Heart right ventricle (tissue), 16 donors: ENCODE data around the gene ASH1L. TPM values are rescaled to one million over a fixed set of nuclear protein-coding genes. Genes with fewer than 3 reads are reported as not detected.
"Not testable (repeated sequence)": the region's sequence is repeated elsewhere in the genome, so short reads cannot be mapped to it uniquely, and the experiment has no call there.

ENCODE experiments used
- ATAC-seq, 8 donors: fragments of 200-7000 bp; cut with Tn5 transposase; one replicate each; pipeline ENCODE4 v1.9.1; 2020; ENCODE audit warnings: mild to moderate bottlenecking in 8 of 8, moderate library complexity in 8 of 8, moderate number of reproducible peaks in 1 of 8
- DNase-seq, 2 donors: peaks; one replicate each; pipeline ENCODE4 v3.0.0-alpha.2; 2020
- H3K27ac ChIP-seq, 10 donors: fragments of 200-600 bp; sonication (generic) in 2 of 10; one replicate each; pipeline versions ENCODE4 v1.5.0 to v1.8.0; 2020 to 2022; ENCODE audit warnings: mild to moderate bottlenecking in 3 of 10
- H3K27me3 ChIP-seq, 7 donors: fragments of 200-600 bp; one replicate each; pipeline ENCODE4 v1.8.0; 2021 to 2022; ENCODE audit warnings: mild to moderate bottlenecking in 2 of 7
- H3K36me3 ChIP-seq, 9 donors: fragments of 200-600 bp; sonication (generic) in 1 of 9; one replicate each; pipeline versions ENCODE4 v1.5.0 to v1.8.0; 2020 to 2022; ENCODE audit warnings: mild to moderate bottlenecking in 2 of 9
- H3K4me1 ChIP-seq, 9 donors: fragments of 200-600 bp; sonication (generic) in 1 of 9; one replicate each; pipeline versions ENCODE4 v1.5.0 to v1.8.0; 2020 to 2022; ENCODE audit warnings: mild to moderate bottlenecking in 4 of 9
- H3K4me3 ChIP-seq, 10 donors: fragments of 200-600 bp; sonication (generic) in 2 of 10; one replicate each; pipeline versions ENCODE4 v1.5.0 to v1.8.0; 2020 to 2022; ENCODE audit warnings: mild to moderate bottlenecking in 7 of 10, moderate library complexity in 2 of 10
- H3K9me3 ChIP-seq, 11 donors: fragments of 200-600 bp in 10 of 11; sonication (generic) in 2 of 11; one replicate each; pipeline versions ENCODE4 v1.5.0 to v1.8.0; 2013 to 2022; ENCODE audit warnings: mild to moderate bottlenecking in 2 of 11, control low read depth in 1 of 11, moderate library complexity in 1 of 11
- WGBS, 2 donors: extraction: QIAGEN DNeasy Blood & Tissue Kit; methylation state at CpG; one replicate each; pipeline ENCODE4 v1.1.7; 2013; ENCODE audit warnings: inconsistent platforms in 1 of 2; 5-methylcytosine and 5-hydroxymethylcytosine counted together
- intact Hi-C, 10 donors: fragments of 100-400 bp; cut with DNase I; formaldehyde crosslinking; loops; one replicate each; pipeline versions ENCODE4 v1.11.1 to v1.14.2; 2022
- polyA plus RNA-seq, 2 donors: library from polyadenylated mRNA; stranded (reverse); fragments of 200-250 nt; gene quantifications; one replicate each; pipeline ENCODE4 v1.2.3, GENCODE V29; 2013
- total RNA-seq, 10 donors: library from RNA; stranded (reverse); fragmentation: NEBNext Ultra II Directional in 3 of 10; extraction: Animal tissue kit (Norgen Biotek cat#: 25700) in 3 of 10; gene quantifications; one replicate each; pipeline versions ENCODE4 v1.2.1 to v1.2.4, GENCODE V29; 2021 to 2023
- TF ChIP-seq, protein P1 (sequence below), 9 donors: fragments of 200-600 bp; sonication (generic) in 2 of 9; IDR thresholded peaks; one replicate each; pipeline versions ENCODE4 v1.5.0 to v1.8.0; 2021 to 2022; ENCODE audit warnings: antibody characterized with exemption in 9 of 9, mild to moderate bottlenecking in 5 of 9, moderate library complexity in 1 of 9
- donor health status: Arrhythmogenic right ventricular cardiomyopathy.
- donor health status: ischemic (EF 13 %, LVEDD 7.1; RV severe dilation, severe dysfunction).
- donor health status: healthy with polysubstance abuse.
- donor health status: DM: no; HTN: yes; CAD: no.
- donor health status: DM: no; HTN: no; CAD: no.
- donor health status: ischemic (EF 25% LVEDD 6.9; RV normal size, moderate dysfunction).
- donor health status: ischemic (EF 25% LVEDD 5.7; RV mildly dilated, moderate dysfunction).
- donor health status: healthy.
- donor health status: DM: yes; HTN: yes; CAD: no.
- donor health status: Ischemic cardiomyopathy.
- donor health status: ischemic (EF 35%, LVEDD 5.7; RV mildly dilated, moderate dysfunction).
- donor health status: nonischemic (EF 11% LVEDD 7.7; RV severe dilation, severe dysfunction).
- donor health status: DM: yes; HTN: yes; CAD: no.
- donor health status: PGD.
- donor health status: ischemic (EF 29% LVEDD 5.4; RV normal size, mild dysfunction).
- donor health status: nonischemic (EF 23%, LVEDD 6.1; RV moderate dilation, normal function).

ASH1L gene
- total and polyA plus RNA-seq, 12 donors: 5.1 to 56.8 (median 47.3) TPM

DNA sequence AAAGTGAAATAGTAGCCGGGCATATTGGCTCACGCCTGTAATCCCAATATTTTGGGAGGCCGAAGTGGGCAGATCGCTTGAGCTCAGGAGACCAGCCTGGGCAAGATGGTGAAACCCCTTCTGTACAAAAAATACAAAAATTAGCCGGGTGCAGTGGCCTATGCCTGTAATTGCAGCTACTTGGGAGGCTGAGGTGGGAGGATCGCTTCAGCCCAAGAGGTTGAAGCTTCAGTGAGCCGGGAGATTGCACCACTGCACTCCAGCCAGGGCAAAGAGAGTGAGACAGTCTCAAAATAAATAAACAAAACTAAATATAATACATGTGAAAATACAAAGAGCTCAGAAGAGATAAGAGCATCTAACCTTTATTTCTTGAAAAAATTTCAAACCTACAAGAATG is 45.1 kb upstream of the ASH1L start:
- peaks cover 0 to 5% (median 4%) of the 10 kb centered on the region in 9 donors for H3K4me1 ChIP-seq
- TF ChIP-seq, protein P1, sequence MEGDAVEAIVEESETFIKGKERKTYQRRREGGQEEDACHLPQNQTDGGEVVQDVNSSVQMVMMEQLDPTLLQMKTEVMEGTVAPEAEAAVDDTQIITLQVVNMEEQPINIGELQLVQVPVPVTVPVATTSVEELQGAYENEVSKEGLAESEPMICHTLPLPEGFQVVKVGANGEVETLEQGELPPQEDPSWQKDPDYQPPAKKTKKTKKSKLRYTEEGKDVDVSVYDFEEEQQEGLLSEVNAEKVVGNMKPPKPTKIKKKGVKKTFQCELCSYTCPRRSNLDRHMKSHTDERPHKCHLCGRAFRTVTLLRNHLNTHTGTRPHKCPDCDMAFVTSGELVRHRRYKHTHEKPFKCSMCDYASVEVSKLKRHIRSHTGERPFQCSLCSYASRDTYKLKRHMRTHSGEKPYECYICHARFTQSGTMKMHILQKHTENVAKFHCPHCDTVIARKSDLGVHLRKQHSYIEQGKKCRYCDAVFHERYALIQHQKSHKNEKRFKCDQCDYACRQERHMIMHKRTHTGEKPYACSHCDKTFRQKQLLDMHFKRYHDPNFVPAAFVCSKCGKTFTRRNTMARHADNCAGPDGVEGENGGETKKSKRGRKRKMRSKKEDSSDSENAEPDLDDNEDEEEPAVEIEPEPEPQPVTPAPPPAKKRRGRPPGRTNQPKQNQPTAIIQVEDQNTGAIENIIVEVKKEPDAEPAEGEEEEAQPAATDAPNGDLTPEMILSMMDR (IDR thresholded peaks at IDR 0.05): no peak
- no peak for ATAC-seq
- no peak overlapping the region for H3K27ac ChIP-seq
- no peaks in the 10 kb centered on the region for H3K9me3 ChIP-seq
- 83 to 84% methylated on average over 7 of the region's 7 CpGs for WGBS, 2 donors
- H3K36me3 ChIP-seq: peaks cover 0 to 8% (median 6%) of the 10 kb centered on the region in 9 donors
- intact Hi-C loops: no loop called here
- DNase-seq: no peak
- H3K4me3 ChIP-seq: no peak overlapping the region
- no peaks in the 10 kb centered on the region for H3K27me3 ChIP-seq

- H3K36me3 ChIP-seq, H3K4me3 ChIP-seq, H3K9me3 ChIP-seq, ATAC-seq, DNase-seq, H3K27ac ChIP-seq, H3K27me3 ChIP-seq: not testable (repeated sequence)
- 22 to 38% methylated on average over 12 of the region's 12 CpGs for WGBS, 2 donors
- H3K4me1 ChIP-seq: peaks cover 0 to 10% (median 4%) of the 10 kb centered on the region in 9 donors
- intact Hi-C loops: loop anchor here in 5 of 10 donors (10.0 kb wide), 6 partner anchors 55 to 395 kb away; partner anchors contain the start of genes ENTREP3 (in 1 of the 5), MTX1 (in 1 of the 5) and THBS3 (in 1 of the 5)
Measured at GRCh38 chr1:155599828-155600572, 37.4 kb upstream of the ASH1L start.

DNA sequence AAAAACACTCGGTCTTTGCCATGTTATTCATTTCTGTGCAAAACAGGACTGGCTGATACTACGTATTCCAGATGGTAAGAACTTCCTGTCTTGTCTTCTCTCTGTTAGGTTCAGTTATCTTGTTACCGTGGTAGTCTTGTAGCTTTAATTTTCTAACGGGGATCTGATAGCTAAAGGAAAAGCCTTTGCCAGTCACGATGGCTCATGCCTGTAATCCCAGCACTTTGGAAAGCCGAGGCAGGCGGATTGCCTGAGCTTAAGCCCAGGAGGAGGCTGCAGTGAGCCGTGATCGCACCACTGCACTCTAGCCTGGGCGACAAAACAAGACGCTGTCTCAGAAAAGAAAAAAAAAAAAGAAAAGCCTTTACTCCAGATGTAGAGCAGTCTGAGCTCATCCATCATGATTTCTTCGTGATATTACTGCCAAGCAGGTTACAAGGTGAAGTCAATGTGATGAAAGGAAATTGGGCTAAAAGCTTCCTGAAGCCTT is 36.3 kb upstream of the ASH1L start:
- no peaks in the 10 kb centered on the region for H3K27me3 ChIP-seq
- peaks cover 0 to 10% (median 4%) of the 10 kb centered on the region in 9 donors for H3K4me1 ChIP-seq
- intact Hi-C loops: loop anchor here in 5 of 10 donors (10.0 kb wide), 6 partner anchors 56 to 394 kb away; partner anchors contain the start of genes ENTREP3 (in 1 of the 5), MTX1 (in 1 of the 5) and THBS3 (in 1 of the 5)
- H3K27ac ChIP-seq: peak overlapping the region in 1 of 10 donors; percentile 34
- peak overlapping the region in 5 of 10 donors; percentile 8 to 28 (median 21) for H3K4me3 ChIP-seq
- TF ChIP-seq, protein P1 (IDR thresholded peaks at IDR 0.05): peak in 2 of 9 donors; percentile 31 to 41
- ATAC-seq (peak in 5 of 8 donors; percentile 34 to 44 (median 42)), DNase-seq (no peak)
- no peaks in the 10 kb centered on the region for H3K9me3 ChIP-seq
- 17 to 23% methylated on average over 12 of the region's 12 CpGs for WGBS, 2 donors
- H3K36me3 ChIP-seq: no peaks in the 10 kb centered on the region

GRCh38 chr1:155596864-155597263 is 34.3 kb upstream of the ASH1L start:
- Histone ChIP-seq H3K27ac (no peak overlapping the region), H3K4me3 (no peak overlapping the region), H3K36me3 (no peaks in the 10 kb centered on the region), H3K4me1 (peaks cover 0 to 16% (median 4%) of the 10 kb centered on the region in 9 donors), H3K27me3 (no peaks in the 10 kb centered on the region), H3K9me3 (no peaks in the 10 kb centered on the region)
- DNase-seq: no peak
- 96% methylated on average over 5 of the region's 5 CpGs for WGBS, 2 donors
- no peak for ATAC-seq
- TF ChIP-seq, protein P1 (IDR thresholded peaks at IDR 0.05): no peak
- intact Hi-C loops: loop anchor here in 5 of 10 donors (10.0 kb wide), 6 partner anchors 58 to 392 kb away; partner anchors contain the start of genes ENTREP3 (in 1 of the 5), MTX1 (in 1 of the 5) and THBS3 (in 1 of the 5)

DNA sequence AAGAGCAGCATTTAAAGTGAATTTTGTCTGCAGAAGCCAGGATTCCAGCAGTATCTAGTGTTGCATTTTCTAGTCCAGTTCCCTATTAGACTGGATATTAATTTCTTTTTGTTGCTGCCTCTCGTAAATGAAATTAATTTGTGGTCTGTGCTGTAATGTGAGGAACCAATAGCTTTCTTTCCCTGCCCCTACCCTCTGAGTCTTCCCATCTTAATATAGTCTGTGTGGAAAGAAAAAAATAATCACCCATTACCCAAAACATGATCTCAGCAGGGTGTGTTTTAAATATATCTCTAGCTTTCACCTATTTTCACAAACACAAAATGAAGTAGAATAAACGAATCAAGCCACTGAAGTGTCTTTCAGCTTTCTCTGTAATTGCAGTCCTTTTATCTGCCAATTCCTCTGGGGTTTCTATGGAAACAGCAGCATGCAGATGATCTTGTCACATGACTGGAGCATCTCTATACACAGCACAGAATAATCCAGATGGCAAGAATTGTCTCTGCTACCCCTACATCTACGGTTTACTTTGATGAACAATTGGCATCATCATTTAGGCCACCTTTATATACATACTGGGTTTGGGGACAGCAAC is 33.4 kb upstream of the ASH1L start:
- peaks cover 0 to 16% (median 4%) of the 10 kb centered on the region in 9 donors for H3K4me1 ChIP-seq
- H3K27ac ChIP-seq, H3K4me3 ChIP-seq, H3K27me3 ChIP-seq, DNase-seq, H3K9me3 ChIP-seq, H3K36me3 ChIP-seq, ATAC-seq: not testable (repeated sequence)
- intact Hi-C loops: loop anchor here in 5 of 10 donors (10.0 kb wide), 6 partner anchors 59 to 391 kb away; partner anchors contain the start of genes ENTREP3 (in 1 of the 5), MTX1 (in 1 of the 5) and THBS3 (in 1 of the 5)
- 70 to 77% methylated on average over 3 of the region's 3 CpGs for WGBS, 2 donors
